ENCODE measurements around the gene SERGEF. TPM values are rescaled to one million over a fixed set of nuclear protein-coding genes. Genes with fewer than 3 reads are reported as not detected.
"Not testable (repeated sequence)": the region's sequence is repeated elsewhere in the genome, so short reads cannot be mapped to it uniquely, and the experiment has no call there.

The SERGEF gene
- total RNA-seq, 5 donors from 2014 or later (not counting 1 experiment from before 2014, with no cell fraction given): 45.9 to 59.1 (median 55.9) TPM

GRCh38 chr11:17901481-17901880 lies 111.4 kb downstream of the SERGEF start:
- 100% methylated on average over 2 of the region's 2 CpGs for WGBS (ENCODE audit: insufficient coverage)
- H3K4me1 Mint-ChIP-seq: peaks cover 0 to 14% (median 2%) of the 10 kb centered on the region in 3 donors
- no peaks in the 10 kb centered on the region for H3K27me3 ChIP-seq (replicated peaks in 1 of 2; ENCODE audit: control insufficient read depth in 2 of 2, extremely low read depth in 1 of 2, insufficient read depth in 2 of 2, low read length in 1 of 2)
- no peak overlapping the region for H3K4me3 ChIP-seq (ENCODE audit: control insufficient read depth in 1 of 2, extremely low read depth in 1 of 2, low read length in 1 of 2)
- H3K36me3 Mint-ChIP-seq: peaks cover 37% of the 10 kb centered on the region
- no peaks in the 10 kb centered on the region for H3K4me1 ChIP-seq (ENCODE audit: control insufficient read depth in 1 of 2, extremely low read depth in 1 of 2, insufficient read depth in 2 of 2, low read length in 2 of 2)
- no peaks in the 10 kb centered on the region for H3K9me3 Mint-ChIP-seq
- no peak overlapping the region for H3K27ac ChIP-seq (ENCODE audit: low read length)
- ATAC-seq (replicated peaks in 1 of 4) (no peak), DNase-seq (no peak)
- ChIA-PET POLR2A (no interaction called here), CTCF (no interaction called here)
- no peak overlapping the region for H3K4me3 Mint-ChIP-seq
- H3K9me3 ChIP-seq: no peaks in the 10 kb centered on the region
- H3K36me3 ChIP-seq (ENCODE audit: control insufficient read depth in 2 of 2, extremely low read depth in 1 of 2, insufficient read depth in 1 of 2, low read length in 1 of 2): no peaks in the 10 kb centered on the region
- H3K27ac Mint-ChIP-seq: no peak overlapping the region
- H3K27me3 Mint-ChIP-seq: no peaks in the 10 kb centered on the region

GRCh38 chr11:17898782-17899181 lies 114.1 kb downstream of the SERGEF start:
- POLR2A ChIA-PET: no interaction called here
- no peak for DNase-seq
- H3K36me3 Mint-ChIP-seq: peaks cover 42% of the 10 kb centered on the region

GRCh38 chr11:17898071-17898470 lies 114.8 kb downstream of the SERGEF start:
- ChIA-PET CTCF (no interaction called here), POLR2A (no interaction called here)
- no peak overlapping the region for H3K4me3 Mint-ChIP-seq
- no peaks in the 10 kb centered on the region for H3K27me3 Mint-ChIP-seq
- ATAC-seq (replicated peaks in 1 of 4) (no peak), DNase-seq (no peak)
- Histone ChIP-seq H3K27me3 (replicated peaks in 1 of 2; ENCODE audit: control insufficient read depth in 2 of 2, extremely low read depth in 1 of 2, insufficient read depth in 2 of 2, low read length in 1 of 2) (no peaks in the 10 kb centered on the region), H3K9me3 (no peaks in the 10 kb centered on the region), H3K4me1 (ENCODE audit: control insufficient read depth in 1 of 2, extremely low read depth in 1 of 2, insufficient read depth in 2 of 2, low read length in 2 of 2) (no peaks in the 10 kb centered on the region), H3K4me3 (ENCODE audit: control insufficient read depth in 1 of 2, extremely low read depth in 1 of 2, low read length in 1 of 2) (no peak overlapping the region), H3K36me3 (ENCODE audit: control insufficient read depth in 2 of 2, extremely low read depth in 1 of 2, insufficient read depth in 1 of 2, low read length in 1 of 2) (peaks cover 0 to 5% of the 10 kb centered on the region in 2 donors), H3K27ac (ENCODE audit: low read length) (no peak overlapping the region)
- H3K36me3 Mint-ChIP-seq: peaks cover 41% of the 10 kb centered on the region
- WGBS (ENCODE audit: insufficient coverage): no CpG with 5 or more reads among the region's 1 CpG
- no peak overlapping the region for H3K27ac Mint-ChIP-seq
- no peaks in the 10 kb centered on the region for H3K9me3 Mint-ChIP-seq
- peaks cover 0 to 7% (median 2%) of the 10 kb centered on the region in 3 donors for H3K4me1 Mint-ChIP-seq

More at GRCh38 chr11:17898782-17899181, 114.1 kb downstream of the SERGEF start:
- CTCF ChIA-PET: no interaction called here
- Mint-ChIP-seq H3K4me3 (no peak overlapping the region), H3K27ac (no peak overlapping the region), H3K9me3 (no peaks in the 10 kb centered on the region), H3K27me3 (no peaks in the 10 kb centered on the region), H3K4me1 (peaks cover 0 to 14% (median 2%) of the 10 kb centered on the region in 3 donors)
- H3K27me3 ChIP-seq (replicated peaks in 1 of 2; ENCODE audit: control insufficient read depth in 2 of 2, extremely low read depth in 1 of 2, insufficient read depth in 2 of 2, low read length in 1 of 2): no peaks in the 10 kb centered on the region
- no peak overlapping the region for H3K4me3 ChIP-seq (ENCODE audit: control insufficient read depth in 1 of 2, extremely low read depth in 1 of 2, low read length in 1 of 2)
- H3K4me1 ChIP-seq (ENCODE audit: control insufficient read depth in 1 of 2, extremely low read depth in 1 of 2, insufficient read depth in 2 of 2, low read length in 2 of 2): no peaks in the 10 kb centered on the region
- H3K9me3 ChIP-seq: no peaks in the 10 kb centered on the region
- no CpG with 5 or more reads among the region's 3 CpGs for WGBS (ENCODE audit: insufficient coverage)
- no peak for ATAC-seq (replicated peaks in 1 of 4)
- no peak overlapping the region for H3K27ac ChIP-seq (ENCODE audit: low read length)
- peaks cover 0 to under 1% of the 10 kb centered on the region in 2 donors for H3K36me3 ChIP-seq (ENCODE audit: control insufficient read depth in 2 of 2, extremely low read depth in 1 of 2, insufficient read depth in 1 of 2, low read length in 1 of 2)

GRCh38 chr11:17897495-17897894 lies 115.4 kb downstream of the SERGEF start:
- no CpG with 5 or more reads among the region's 1 CpG for WGBS (ENCODE audit: insufficient coverage)
- ATAC-seq (replicated peaks in 1 of 4) (no peak), DNase-seq (no peak)
- ChIA-PET POLR2A (interaction anchor here in 1 of 2 donors (0.7 kb wide), 1 partner anchor 12 kb away, joined by 11 read pairs; no protein-coding TSS in a partner anchor), CTCF (no interaction called here)
- Mint-ChIP-seq H3K4me1 (peaks cover 0 to 6% (median 2%) of the 10 kb centered on the region in 3 donors), H3K27me3 (no peaks in the 10 kb centered on the region), H3K27ac (no peak overlapping the region), H3K36me3 (peaks cover 44% of the 10 kb centered on the region), H3K9me3 (no peaks in the 10 kb centered on the region), H3K4me3 (no peak overlapping the region)
- Histone ChIP-seq H3K4me1 (ENCODE audit: control insufficient read depth in 1 of 2, extremely low read depth in 1 of 2, insufficient read depth in 2 of 2, low read length in 2 of 2) (no peaks in the 10 kb centered on the region), H3K36me3 (ENCODE audit: control insufficient read depth in 2 of 2, extremely low read depth in 1 of 2, insufficient read depth in 1 of 2, low read length in 1 of 2) (peaks cover 0 to 5% of the 10 kb centered on the region in 2 donors), H3K9me3 (no peaks in the 10 kb centered on the region), H3K27me3 (replicated peaks in 1 of 2; ENCODE audit: control insufficient read depth in 2 of 2, extremely low read depth in 1 of 2, insufficient read depth in 2 of 2, low read length in 1 of 2) (no peaks in the 10 kb centered on the region), H3K27ac (ENCODE audit: low read length) (no peak overlapping the region), H3K4me3 (ENCODE audit: control insufficient read depth in 1 of 2, extremely low read depth in 1 of 2, low read length in 1 of 2) (no peak overlapping the region)

DNA sequence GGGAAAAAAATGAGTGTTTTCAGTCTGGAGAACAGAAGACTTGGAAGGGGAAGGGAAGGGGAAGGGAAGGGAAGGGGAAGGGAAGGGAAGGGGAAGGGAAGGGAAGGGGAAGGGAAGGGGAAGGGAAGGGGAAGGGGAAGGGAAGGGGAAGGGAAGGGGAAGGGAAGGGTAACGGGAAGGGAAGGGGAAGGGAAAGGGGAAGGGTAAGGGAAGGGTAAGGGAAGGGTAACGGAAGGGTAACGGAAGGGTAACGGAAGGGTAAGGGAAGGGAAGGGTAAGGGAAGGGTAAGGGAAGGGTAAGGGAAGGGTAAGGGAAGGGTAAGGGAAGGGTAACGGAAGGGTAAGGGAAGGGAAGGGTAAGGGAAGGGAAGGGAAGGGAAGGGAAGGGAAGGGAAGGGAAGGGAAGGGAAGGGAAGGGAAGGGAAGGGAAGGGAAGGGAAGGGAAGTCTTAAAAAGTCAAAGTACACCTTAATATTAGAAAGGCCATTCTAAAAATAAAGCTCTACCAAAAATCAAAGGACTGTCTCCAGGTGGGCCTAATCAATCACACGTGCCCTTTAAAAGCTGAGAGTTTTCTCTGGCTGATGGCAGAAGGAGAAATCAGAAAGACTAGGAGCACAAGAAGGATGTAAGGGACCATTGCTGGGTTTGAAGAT lies 116.2 kb downstream of the SERGEF start:
- POLR2A ChIA-PET: interaction anchor here in 1 of 2 donors (0.7 kb wide), 1 partner anchor 13 kb away, joined by 11 read pairs; no protein-coding TSS in a partner anchor
- not testable (repeated sequence) for H3K9me3 ChIP-seq; H3K36me3 ChIP-seq (ENCODE audit: control insufficient read depth in 2 of 2, extremely low read depth in 1 of 2, insufficient read depth in 1 of 2, low read length in 1 of 2); H3K4me3 Mint-ChIP-seq; H3K4me3 ChIP-seq (ENCODE audit: control insufficient read depth in 1 of 2, extremely low read depth in 1 of 2, low read length in 1 of 2); H3K4me1 ChIP-seq (ENCODE audit: control insufficient read depth in 1 of 2, extremely low read depth in 1 of 2, insufficient read depth in 2 of 2, low read length in 2 of 2); H3K9me3 Mint-ChIP-seq; H3K27ac Mint-ChIP-seq; H3K4me1 Mint-ChIP-seq; H3K27me3 Mint-ChIP-seq; H3K27ac ChIP-seq (ENCODE audit: low read length); DNase-seq; ATAC-seq (replicated peaks in 1 of 4); H3K27me3 ChIP-seq (replicated peaks in 1 of 2; ENCODE audit: control insufficient read depth in 2 of 2, extremely low read depth in 1 of 2, insufficient read depth in 2 of 2, low read length in 1 of 2)
- H3K36me3 Mint-ChIP-seq: peaks cover 46% of the 10 kb centered on the region
- CTCF ChIA-PET: interaction anchor here in 1 of 2 donors (0.8 kb wide), 1 partner anchor 448 kb away, joined by 4 read pairs; no protein-coding TSS in a partner anchor
- WGBS (ENCODE audit: insufficient coverage): 100% methylated on average over 4 of the region's 6 CpGs

- Histone ChIP-seq H3K4me3 (ENCODE audit: control insufficient read depth in 1 of 2, extremely low read depth in 1 of 2, low read length in 1 of 2) (no peak overlapping the region), H3K36me3 (ENCODE audit: control insufficient read depth in 2 of 2, extremely low read depth in 1 of 2, insufficient read depth in 1 of 2, low read length in 1 of 2) (peaks cover 0 to 5% of the 10 kb centered on the region in 2 donors), H3K27ac (ENCODE audit: low read length) (no peak overlapping the region), H3K4me1 (ENCODE audit: control insufficient read depth in 1 of 2, extremely low read depth in 1 of 2, insufficient read depth in 2 of 2, low read length in 2 of 2) (no peaks in the 10 kb centered on the region), H3K9me3 (no peaks in the 10 kb centered on the region), H3K27me3 (replicated peaks in 1 of 2; ENCODE audit: control insufficient read depth in 2 of 2, extremely low read depth in 1 of 2, insufficient read depth in 2 of 2, low read length in 1 of 2) (no peaks in the 10 kb centered on the region)
- no peak overlapping the region for H3K4me3 Mint-ChIP-seq
- ATAC-seq (replicated peaks in 1 of 4) (no peak), DNase-seq (no peak)
- peaks cover 0 to 10% (median 0%) of the 10 kb centered on the region in 3 donors for H3K4me1 Mint-ChIP-seq
- no peak overlapping the region for H3K27ac Mint-ChIP-seq
- CTCF ChIA-PET: no interaction called here
- H3K9me3 Mint-ChIP-seq: no peaks in the 10 kb centered on the region
- 89% methylated on average over 4 of the region's 5 CpGs for WGBS (ENCODE audit: insufficient coverage)
- no peaks in the 10 kb centered on the region for H3K27me3 Mint-ChIP-seq
- H3K36me3 Mint-ChIP-seq: peaks cover 42% of the 10 kb centered on the region
- POLR2A ChIA-PET: no interaction called here
Observed at GRCh38 chr11:17894929-17895658, 117.8 kb downstream of the SERGEF start.

All from T-cell (primary cell).